ENCODE results near the gene ADARB1.

ADARB1 gene

DNA sequence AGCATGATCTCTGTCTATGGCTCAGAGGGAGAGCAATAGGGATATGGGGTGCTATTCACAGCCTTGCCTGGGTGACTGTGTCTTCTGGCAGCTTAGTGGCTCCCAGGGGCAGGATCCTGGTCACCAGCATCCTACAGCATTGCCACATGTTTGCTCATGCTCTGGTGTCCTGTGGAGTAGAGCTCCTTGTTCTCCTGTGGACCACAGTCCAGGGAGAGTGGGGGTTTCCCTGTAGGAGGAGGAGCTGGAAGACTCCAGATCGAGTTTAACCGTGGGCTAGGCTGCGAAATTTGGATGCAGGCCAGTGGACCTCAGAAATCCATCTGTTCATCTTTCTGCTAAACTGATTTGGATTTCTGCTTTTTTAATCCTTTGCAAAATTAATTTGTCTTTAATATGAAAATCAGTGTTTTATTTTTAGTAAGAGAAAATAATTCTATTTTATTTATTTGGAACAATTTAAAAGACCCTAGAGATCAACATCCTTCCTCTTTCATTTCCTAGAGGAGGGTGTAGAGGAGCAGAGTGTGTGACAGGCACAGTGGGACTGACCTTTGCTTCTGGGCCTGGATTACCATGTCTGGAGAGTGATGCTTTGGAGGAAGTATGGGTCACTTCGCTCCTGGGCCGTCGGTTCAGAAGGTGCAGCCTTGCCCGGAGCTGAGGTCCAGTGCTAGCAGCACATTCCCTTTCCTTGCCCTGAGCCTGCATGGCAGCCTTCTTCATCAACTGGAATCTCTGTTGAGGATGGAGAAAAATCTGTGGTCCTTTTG is 17.4 kb downstream of the ADARB1 start:
- DNase-seq = peak in 8 of 56 donors; percentile 22 to 41 (median 31)

DNA sequence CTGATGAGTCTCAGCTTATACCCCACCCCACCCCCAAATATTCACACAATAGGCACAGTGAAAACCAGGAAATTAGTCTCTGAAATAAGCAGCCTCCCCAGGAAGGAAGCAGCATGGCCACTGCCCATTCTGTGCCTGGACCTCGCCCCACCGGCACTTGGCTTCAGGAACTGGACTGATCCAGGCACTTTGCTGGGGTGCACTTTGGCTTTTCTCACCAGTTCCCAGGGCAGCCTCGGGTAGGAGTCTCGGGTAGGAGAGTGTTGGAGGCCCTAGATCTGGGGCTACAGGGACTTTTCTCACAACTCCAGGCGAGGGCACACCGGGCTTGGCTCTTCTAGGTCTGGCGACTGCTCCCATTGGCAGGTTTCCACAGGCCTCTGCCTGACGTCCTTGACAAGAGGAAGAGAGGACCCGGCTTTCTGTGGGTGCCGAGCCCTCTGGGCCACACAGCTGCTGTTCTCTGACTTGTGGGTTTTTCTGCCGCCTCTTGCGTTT is 18.7 kb downstream of the ADARB1 start:
- no peak for DNase-seq

DNA sequence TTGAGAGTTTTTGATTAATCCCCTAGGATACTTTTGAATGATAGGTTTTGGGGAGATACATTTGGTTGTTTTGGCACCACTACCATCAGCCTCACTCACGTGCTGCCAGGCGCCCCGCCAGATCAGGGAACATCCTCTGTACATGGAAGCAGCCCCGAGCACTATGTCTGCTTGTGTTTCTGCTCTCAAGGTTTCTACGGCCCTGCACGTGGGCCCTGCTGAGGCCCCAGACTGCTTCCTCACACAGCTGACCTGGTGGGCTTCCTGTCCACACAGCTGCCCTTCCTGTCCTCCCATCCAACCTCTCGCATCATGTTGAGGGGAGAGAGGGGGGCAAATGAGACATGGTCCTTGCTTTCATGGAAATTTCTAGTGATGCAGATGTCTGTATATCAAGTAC is 20.0 kb downstream of the ADARB1 start:
- DNase-seq = no peak

DNA sequence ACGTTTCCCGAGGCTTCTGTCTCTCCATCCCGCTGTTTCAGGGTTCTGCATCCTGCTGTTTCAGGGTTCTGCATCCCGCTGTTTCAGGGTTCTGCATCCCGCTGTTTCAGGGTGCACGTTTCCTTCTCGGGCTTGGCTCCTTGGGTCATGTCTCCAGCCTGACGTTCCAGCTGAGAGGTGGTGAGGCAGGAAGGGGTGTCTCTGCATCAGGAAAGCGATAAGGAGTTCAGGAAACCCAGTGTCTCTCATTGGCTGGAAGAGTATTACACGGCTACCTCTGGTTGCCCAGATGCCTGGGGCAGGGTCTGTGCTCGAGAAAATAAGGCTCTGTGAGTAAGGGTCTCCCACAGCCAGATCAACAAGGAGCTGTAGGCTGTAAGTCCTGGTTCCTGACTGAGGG is 21.1 kb downstream of the ADARB1 start:
- no peak for DNase-seq

DNA sequence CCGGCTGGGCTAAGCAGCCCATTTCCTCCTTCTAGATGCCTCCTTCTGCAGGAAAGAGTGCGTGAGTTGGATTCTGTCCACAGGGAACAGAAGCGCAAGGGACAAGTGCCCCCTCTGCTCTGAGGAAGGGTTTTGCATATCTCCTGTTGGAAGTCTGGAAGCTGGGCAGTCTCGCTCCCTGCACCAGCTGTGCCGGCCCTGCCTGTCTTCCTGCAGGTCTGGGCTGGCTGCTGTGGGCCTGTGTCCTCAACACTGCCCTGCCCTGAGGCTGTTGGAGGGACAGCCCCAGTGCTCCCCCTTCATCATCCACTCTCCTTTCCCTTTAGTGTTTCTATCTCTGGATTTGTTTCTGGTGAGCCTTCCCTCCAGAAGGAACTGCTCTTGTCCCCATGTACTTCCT is 21.8 kb downstream of the ADARB1 start:
- DNase-seq = no peak

DNA sequence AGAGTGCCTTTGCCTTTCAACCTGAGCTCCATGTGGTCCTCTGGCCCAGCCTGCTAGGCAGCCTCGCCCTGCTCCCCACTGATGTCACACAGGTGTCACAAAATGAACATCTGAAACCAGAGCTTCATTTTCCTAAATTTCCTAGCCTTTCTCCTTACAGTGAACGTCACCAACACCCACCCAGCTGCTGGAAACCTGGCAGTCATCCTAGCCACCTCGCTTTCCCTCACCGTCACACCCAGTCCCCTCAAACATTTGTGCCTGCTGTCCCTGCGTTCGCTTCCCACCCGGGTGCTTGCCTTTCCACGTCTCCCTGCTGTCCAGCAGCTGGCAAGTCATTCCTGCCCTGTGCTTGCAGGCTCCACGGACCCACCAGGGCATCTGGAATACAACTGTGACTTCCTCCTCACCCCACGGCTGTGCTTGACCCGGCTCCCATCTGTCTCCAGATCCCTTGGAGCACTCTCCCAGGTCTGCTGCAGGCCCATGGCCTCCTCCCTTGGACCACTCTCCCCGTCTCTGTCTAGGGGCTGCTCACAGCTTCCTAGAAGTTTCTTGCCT is 23.5 kb downstream of the ADARB1 start:
- no peak for DNase-seq

DNA sequence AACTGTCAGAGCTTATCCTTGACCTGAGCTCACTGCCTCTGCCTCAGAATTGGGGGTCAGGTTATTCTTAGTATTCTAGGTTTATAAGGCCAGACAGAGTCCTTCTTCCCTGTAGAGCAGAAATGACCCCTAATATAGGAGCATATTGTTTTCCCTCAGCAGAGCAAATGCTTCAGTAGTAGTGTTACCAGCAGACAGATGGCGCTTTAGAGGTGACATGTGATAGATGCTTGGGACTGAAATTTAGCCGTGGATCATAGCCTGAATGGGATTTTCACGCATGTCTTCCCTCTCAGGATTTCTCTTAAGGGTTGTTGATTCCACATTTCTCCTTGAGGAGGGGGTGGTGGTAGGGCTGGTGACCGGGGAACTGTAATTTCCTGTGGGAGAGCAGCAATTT is 24.5 kb downstream of the ADARB1 start:
- DNase-seq = no peak

DNA sequence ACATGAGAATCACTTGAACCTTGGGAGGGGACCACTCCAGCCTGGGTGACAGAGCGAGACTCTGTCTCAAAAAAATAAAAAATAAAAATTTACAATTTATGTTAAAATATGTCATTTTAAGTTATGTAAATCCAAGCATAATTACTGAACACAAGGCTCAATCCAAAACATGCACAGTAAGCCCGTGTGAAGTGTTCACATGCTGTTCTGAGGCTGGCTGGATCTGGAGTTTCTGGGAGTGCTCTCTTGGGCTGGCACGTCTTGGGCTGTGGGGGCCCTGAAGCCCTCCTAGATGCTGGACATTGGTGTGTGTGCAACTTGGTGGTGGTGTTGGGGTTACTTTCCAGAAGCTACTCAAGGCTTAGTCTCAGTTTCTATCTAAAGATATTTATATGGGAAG is 25.2 kb downstream of the ADARB1 start:
- no peak for DNase-seq

DNA sequence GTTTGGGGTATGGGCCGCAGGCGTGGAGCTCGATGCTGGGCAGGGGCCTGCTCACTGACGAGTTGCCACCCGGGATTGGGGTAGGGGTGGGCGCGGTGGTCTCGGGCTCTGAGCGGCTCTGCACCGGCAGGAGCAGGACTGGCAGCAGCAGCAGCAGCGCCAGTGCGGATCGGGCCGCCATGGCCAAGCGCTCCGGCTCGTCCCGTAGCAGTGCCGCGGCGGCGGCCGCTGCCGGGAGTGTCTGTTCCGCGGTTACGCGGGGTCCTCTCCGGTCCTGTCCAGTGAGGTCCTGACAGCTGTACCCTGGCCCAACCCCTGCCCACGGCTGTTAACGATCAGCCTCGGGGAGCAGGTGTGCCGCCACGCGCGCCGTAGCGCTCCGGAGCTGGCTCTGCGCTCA is 26.5 kb downstream of the ADARB1 start:
- no peak for DNase-seq

DNA sequence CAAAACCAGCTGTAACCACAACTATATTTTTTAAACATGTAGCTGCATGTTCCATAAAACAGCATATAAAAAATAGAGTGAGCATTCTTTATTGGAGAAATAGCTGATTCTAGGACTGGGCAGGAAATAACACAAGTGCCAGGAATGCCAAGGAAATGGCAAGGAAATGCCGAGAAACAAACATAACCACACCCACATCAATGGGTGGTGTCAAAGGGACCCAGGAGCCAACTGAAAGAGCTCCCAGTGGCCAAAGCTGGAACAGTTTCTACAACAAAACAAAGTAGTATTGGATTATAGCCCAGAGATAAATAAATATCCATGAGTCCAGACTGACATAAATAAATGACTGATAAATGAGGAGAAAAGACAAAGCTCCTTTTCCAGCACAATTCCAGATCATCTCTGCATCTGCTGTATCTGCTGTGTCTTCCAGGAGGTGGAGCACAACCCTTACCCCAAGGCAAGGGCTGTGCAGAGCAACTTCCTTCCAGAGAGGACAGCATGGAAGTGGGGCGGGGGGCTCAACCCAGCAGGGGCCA is 28.1 kb downstream of the ADARB1 start:
- DNase-seq = no peak

DNA sequence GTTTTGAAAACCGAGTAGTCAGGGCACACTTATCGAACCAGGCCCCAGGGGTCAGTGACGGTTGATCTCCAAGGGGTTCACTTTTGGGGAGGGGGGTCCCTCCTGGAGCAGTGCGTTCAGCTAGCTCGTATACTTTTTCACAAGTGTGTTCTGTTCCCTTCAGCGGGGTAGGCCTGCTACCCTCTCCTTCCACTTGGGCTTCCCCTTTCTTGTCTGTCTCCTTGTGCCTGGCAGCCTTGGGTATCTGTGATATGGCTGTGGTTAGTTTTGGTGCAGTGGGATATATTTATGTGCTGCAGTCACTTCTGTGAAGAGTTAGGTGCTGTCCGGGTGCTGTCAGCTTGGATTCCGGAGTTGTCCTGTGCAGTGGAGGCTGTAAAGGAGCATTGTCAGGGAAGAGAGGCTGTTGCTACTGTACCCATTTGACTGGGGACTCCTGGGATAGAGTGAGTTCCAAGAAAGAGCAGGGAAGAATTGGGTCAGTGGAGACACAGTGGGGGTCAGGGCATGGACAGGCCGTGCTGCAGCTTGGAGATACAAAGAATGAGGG is 29.7 kb downstream of the ADARB1 start:
- no peak for DNase-seq

DNA sequence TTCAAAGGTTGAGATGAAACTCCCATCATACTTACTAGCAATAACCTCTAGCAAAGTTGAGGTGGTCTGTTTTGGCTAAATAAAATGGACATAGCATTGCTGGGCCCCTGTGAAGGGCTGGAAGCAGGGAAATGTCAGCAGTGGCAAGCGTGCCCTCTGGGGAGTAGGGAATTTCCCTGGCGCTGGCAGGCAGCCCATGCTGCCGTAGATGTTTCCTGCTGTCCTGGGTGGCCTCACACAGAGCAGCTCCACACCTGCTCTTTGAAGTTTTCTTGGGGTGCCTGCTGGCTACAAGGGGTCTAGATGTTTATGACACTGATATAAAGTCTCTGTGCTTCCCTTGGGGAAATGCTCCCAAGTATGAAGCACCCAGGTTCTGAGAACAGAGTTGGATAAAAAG is 30.2 kb downstream of the ADARB1 start:
- no peak for DNase-seq

DNA sequence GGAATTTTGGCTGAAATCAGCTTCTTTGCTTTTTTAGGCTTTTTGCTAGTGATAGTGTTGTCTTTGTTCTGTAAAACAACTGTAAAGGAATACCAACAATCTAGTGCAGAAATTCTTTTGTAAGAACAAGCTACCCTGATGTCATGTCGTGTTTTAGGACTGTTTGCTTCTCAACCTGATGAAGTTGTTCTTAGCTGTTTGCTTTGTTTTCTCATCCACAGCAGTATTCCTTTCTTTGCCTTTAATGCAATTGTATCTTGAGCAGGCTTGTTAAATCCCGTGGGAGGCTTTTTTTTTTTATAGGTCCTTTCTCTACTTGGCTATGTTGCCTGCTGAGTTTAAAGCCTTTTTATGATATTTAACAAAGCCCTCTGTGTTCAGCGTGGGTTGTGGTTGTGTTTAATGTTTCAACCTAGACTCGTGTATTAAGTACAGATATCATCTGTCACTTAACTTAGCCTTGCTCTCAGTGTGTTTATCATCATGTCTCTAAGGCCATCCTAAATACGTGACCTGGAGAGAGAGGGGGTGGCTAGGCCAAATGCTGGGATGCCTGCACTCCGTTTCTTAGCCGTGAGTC is 31.6 kb downstream of the ADARB1 start:
- no peak for DNase-seq

DNA sequence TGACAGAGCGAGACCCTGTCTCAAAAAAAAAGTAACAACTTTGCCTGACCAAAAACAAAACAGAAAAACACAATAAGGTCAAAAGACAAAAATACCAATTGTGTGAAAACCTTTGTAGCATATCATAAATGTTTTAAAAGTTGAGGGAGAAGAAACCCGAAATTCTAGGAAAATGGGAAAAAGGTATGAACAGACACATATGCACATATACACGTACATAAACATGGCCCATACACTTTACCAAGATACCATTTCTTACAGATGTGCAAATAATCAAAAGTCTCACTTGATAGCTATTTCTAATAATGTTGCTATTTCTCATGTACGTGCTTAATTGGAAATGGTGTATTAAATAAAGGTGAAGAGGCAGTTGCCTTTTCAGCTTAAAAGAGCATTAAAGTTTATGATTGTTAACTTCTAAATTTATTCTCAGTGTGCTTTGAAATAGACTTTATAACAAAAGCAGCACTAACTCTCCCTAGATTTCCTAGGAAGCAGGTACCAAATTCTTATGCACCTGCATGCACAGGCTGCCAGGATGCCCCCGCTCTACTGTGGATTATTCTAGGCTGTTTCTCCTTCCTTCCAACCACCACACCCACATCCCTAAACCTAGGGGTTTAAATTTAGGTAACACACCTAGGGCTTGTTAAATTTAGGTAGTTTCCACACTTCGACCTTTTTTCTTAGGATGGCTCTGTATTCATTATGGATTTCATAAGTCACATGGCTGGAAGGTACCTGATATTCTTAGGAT is 33.8 kb downstream of the ADARB1 start:
- DNase-seq = no peak

DNA sequence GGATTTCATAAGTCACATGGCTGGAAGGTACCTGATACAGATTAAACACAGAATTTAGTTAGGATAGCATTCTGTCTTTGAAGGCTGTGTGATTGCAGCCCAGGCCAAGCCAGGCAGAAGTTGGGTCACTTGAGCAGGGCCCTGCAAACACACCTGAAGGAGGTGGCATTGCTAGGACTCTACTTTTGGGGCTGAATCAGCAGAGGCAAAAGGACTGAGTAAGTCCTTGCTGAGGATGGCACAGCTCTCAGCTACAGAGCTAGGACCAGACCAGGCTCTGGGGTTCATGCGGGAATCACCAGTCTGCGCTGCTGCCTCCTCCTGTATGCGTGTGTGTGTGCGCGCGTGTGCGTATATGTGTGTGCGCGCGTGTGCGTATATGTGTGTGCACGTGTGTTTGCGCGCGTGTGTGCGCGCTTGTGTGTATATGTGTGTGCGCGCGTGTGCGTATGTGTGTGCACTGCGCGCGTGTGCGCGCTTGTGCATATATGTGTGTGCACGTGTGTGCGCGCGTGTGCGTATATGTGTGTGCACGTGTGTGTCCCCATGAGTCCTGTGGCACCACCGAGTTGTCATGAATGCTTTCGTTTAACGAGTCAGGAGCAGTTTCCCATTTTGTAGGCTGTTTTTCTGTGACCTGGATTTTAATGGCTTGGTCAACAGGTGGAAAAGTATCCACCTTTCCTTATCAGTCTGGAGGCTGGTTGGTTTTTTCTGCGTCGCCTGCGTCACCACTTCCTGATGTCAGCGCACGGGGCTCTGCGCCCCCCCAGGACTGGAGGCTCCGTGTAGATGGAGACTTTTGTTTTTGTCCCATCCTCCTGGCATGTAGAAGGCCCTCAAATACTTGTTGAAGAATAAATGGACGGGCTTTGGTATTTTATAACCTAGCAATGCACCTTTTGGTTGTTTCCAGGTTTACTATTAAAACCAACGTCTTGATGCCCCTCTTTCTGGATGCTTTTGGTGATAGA is 34.7 kb downstream of the ADARB1 start:
- DNase-seq = no peak

DNA sequence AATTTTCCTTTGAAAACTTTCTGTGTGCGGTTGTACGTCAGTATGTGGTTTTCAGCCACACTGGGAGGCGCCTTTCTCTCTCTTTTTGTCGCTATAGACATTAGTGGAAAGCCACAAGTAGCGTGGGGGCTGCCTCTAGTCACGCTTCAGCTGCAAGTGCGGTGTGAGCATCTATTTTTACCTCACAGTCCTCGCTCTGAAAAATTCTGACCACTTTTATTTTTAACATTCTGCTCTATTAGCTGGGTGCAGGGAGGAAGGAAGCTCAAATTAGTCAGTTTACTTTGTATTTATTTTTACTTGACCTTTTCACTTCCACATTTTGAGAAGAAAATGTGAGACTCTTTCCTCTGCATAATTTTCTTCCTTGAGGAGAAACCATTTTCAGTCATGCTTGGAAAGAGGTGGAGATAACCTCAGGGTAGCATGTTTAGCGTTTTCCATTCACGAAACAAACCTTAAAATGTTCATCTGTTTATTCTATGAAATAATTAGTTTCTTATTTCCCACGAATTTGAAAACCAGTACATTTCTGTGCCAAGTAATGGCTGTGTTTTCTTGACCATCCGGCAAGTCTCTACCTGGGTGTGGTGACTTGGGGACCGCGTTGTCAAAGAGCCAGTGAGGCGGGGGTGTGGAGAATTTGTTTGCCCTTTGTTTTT is 35.6 kb downstream of the ADARB1 start:
- DNase-seq = peak in 6 of 56 donors; percentile 19 to 59 (median 46)

DNA sequence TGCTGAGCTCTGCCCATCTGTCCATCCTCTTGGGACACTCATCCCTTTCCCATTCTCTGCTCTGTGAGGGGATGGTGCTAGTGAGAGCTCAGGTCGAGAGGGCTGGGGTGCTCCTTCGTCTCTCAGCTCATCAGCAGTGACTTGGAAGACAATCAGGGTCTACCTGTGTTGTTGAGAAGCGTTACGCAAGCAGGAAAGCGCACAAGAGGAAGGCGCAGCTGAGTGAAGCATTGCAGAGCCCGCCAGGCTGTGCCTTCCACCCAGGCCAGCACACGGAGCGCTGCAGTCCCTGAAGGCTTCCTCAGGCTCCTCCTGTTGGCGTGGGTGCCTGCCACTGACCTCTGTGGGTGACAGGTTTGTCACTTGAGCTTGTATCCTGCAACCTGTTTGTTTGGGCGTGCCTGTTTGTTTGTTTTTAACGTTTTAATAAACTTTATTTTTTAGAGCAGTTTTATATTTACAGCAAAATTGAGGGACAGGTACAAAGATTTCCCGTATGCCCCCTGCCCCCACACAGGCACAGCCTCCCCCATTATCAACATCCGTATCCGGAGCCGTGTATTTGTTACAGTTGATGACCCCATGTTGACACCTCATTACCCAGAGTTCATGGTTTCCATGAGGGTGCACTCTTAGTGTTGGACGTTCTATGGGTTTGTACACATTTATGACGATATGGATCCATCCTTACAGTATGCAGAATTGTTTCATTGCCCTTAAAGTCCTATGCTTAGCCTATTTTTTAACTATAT is 36.7 kb downstream of the ADARB1 start:
- DNase-seq = no peak

DNA sequence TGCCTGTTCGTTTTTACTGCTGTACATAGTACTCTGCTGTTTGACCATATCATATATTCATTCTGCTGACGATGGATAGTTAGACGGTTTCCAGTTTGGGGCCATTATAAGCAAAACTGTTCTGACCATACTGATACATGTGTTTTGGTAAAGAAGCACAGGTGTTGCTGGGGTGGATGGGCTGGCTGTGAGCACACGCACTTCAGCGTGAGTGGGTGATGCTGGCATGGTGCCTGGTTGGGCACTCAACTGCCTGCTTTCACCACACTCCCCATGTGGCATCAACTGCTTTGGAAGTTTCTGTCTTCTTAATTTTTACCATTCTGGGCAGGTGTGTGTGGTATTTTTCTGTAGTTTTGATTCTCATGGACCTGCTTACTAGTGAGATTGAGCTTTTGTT is 37.3 kb downstream of the ADARB1 start:
- peak in 10 of 56 donors; percentile 18 to 61 (median 34) for DNase-seq

DNA sequence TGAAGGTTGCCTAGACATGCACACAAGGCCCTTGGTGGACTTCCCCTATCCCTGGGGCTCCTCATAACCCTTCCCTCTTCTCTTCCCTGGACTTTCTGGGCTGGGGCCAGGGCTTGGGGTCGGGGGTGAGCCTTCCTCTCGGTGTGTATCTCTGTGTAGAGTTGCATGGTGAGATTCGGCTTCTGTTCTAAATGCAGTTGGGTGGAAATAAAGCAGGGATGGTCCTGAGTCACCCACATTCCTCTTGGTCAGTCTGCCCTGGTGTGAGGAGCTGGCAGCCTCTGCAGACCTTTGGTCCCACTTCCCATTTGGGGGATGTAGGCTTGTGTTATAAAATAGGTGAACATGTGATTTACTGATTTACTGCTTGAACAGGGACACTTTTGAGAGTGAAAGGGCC is 38.0 kb downstream of the ADARB1 start:
- DNase-seq = no peak

All from amygdala (tissue), 56 donors.